ENCODE results near the gene MEOX2.

The MEOX2 gene

DNA sequence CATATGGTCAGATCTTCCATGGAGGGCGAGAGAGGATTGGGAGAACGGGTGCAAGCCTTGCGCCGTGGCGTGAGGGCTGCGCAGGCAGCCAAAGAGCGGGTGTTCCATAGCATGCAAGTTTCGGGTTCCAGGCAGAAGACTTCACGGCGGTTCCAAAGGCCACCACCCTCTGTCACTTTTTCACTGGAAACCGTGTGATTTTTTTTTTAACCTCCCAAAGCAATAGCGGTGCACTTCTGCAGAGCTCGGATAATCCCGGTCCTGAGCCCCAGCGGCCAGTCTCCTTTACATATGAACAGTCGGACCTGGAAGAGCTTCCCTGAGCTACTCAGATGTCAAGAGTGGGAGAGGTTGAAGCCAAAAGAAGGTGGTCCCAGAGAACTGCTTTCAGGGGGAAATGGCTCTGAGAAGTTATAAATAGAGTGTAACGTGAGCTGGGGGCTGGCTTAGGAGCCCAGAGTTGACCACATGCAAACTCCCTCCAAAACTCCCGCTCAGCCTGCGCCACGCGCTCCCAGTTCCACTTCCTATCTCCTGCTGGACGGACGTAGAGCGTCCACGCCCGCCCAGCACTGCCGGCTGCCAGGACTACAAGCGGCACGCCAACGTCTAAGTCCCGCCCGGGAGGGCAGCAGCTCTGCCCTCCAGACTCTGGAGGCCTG, at the start of gene MEOX2:
Gene MEOX2 (minus strand): TSS at position 389 of the 662 bp plus-strand sequence. CDS start 281 bp downstream, at position 108.
- DNase-seq (ENCODE audit: low read depth in 2 of 3, low spot score in 1 of 3): no peak

DNA sequence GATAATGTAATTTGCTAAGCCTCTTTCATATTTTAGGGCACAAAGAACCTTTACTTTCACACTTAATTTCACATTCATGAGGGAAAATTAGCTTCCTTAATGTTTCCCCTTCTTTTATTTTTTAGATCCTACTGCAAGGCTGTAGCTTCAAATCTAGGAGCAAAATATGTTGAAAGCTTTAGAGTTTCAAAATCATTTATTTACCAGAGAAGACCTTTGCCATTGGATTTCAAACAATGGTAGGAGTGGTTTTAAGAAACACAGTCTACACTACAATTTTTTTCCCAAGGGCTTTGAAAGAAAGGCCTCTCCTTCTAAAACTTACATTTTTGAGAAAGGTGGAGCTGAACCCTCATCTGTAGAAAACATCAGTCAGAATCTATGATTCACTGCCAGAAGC, 43.3 kb upstream of the MEOX2 start:
- no peak for DNase-seq (ENCODE audit: low read depth in 2 of 3, low spot score in 1 of 3)

DNA sequence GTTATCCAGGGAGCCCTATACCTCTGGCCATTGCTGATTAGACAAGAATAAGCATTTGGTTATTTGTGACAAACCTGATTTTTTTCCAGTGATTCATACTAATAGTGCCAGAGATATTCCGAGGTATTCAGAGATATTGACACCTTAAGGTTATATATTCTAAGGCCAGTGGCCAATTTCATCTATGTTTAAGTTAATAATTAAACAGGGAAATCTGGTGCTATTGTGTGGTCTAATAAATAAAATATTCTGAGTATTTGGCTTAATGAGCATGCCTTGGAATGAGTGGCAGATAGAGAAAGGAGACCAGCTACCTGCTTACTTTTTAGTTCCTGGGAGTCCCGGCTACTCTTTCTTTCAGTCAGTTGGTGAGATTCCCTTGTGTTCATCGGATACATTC, 38.6 kb upstream of the MEOX2 start:
- DNase-seq (ENCODE audit: low read depth in 2 of 3, low spot score in 1 of 3): no peak

DNA sequence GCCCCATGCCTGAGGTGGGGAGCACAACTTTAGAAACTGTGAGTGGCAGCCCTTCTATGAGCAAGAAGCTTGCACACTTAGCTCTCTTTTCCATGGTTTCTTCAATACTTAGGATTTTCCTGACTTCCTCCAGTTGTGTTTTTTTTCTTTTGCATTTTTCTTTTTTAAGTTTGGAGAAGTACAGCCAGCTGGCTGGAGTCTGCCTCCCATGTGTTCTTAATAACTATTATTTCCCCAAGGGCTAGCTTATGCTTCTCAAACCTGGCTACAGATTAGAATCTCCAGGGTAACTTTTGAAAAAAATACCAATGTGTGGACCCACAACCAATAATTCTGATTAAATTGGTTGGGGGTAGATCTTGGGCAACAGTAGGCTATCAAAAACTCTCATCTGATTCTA, 37.4 kb upstream of the MEOX2 start:
- DNase-seq (ENCODE audit: low read depth in 2 of 3, low spot score in 1 of 3): no peak

DNA sequence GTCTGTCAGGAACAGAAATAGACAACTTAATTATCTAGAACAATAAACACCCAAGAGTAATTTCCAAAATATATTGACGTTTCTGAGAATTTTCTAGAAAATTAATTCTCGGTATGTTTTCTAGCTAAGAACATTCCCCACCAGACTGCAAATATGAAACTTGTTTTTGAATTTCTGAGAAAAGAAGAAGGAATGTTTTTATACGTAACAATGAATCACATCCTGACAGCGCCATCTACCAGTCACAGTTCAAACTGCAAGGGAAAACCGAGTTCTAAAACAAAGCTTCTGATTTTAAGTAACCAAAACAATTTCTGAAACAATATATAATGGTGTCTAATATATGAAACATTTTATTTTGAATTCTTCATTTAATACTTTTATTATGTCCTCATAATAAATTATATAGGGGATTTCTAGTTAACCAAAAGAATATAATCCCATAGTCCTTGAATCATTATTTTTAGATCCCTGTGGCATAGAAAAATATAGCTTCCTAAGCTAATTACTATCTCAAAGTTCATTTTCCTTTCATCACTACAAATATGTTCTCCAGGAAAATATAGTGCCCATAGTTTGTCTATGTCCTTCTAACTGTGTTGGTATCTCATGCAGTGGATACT, 34.5 kb upstream of the MEOX2 start:
- peak in 1 of 3 donors; percentile 3 for DNase-seq (ENCODE audit: low read depth in 2 of 3, low spot score in 1 of 3)

DNA sequence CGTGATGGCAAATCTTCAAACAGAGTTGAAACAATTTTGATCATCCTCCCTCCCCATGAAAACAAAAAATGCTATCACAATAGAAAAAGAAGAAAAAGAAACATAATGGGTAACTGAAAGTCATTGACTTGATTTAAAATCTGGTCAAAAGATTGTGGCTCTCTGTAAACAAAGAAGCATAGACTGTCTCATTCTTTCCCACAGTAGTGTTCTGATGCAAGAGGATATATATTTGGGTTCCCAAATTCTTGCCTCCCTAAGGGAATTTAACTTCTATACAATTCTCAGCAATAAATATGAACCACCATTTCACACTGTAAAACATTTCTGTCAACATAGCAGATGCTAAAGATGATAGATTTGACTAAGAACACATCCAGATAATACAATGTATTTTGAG, 32.8 kb upstream of the MEOX2 start:
- no peak for DNase-seq (ENCODE audit: low read depth in 2 of 3, low spot score in 1 of 3)

DNA sequence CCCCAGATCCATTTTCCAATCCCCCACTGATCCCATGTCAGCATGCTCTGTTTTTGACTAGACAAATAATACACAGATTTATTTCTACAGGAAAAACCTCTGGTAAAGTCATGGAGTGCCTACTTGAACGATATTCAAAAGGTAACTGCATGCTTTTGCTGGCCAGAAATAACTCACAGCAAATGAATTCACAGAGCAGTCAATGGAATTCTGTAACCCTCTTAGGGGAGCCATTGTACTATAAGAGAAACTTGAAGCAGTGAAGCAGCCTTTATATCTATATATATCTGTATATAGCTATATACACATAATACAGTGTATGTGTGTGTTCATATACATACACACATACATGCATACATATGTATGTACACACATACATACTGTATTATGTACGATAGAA, 29.0 kb upstream of the MEOX2 start:
- DNase-seq (ENCODE audit: low read depth in 2 of 3, low spot score in 1 of 3): no peak

DNA sequence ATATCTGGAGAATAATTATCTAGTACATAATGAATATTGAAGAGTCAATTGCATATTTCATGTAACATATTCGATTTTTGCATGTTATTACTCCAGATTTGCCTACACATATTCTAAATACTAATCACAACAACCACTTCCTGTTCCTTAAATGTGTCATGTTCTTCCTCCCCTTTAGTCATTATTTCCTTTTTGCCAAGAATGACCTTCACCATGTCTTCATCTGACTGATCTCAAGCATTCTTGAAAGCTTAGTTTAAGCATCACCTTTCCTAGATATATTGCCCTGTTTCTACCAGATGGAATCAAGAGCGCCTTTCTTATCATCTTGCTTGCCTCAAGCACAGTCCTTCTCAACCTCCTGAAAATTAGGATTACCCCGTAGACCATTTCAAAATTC, 23.5 kb upstream of the MEOX2 start:
- DNase-seq (ENCODE audit: low read depth in 2 of 3, low spot score in 1 of 3): no peak

DNA sequence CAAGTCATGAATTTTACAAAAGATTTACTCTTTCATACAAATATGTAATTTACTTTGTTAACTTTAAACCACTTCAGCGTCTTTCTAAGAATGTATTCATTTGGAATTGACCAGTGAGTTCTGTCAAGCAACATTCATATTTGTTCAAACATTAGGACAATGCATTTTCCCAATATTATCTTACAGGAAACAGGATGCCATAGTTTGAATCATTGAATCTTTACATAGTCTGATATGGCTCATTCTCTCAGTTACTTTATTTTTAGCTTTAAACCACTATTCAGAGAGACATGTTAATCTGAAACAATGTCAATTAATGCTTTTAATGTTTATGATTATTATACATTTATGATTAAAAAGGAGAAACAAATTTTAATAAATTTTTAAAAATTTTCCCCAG, 21.1 kb upstream of the MEOX2 start:
- DNase-seq (ENCODE audit: low read depth in 2 of 3, low spot score in 1 of 3): no peak

DNA sequence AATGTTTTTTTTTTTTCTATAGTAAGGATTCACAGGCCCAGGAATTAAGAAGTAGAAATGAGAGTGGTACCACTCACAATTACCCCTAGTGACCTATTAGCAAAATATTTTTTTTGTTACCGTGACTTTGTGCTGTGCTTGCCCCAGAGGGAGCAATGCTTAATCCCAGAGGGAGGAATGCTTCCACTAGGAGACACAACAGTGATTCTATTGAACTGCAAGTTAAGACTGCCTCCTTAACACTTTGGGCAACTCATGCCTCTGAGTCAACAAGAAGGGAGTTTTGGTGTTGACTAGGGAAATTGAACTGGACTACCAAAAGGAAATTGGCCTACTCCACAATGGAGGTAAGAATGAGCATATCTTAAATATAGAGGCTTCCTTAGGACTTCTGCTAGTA, 17.2 kb upstream of the MEOX2 start:
- DNase-seq (ENCODE audit: low read depth in 2 of 3, low spot score in 1 of 3): no peak

DNA sequence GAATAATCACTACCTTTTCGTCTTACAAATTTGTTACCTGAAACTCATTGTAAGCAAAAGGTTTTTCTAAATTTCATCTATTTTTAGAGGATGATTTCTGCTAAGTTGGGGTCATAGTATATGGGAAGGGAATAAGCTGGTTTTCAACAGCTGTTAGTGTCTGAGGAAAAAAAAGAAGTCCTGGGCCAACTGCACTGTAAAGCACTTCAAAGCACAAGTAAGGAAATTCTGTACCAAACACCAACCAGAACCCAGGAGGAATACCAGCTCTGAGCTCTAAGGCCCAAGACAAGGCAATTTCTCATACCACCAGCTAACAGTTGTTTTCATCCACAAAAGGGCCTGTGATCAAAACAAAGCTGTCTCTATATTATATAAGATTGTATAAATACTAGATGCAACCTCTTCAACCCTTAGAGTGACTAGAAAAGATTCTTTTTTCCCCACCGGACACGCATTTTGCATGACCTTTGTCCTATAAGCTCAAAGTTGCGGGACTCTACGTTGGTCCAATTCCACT, 6.1 kb upstream of the MEOX2 start:
- no peak for DNase-seq (ENCODE audit: low read depth in 2 of 3, low spot score in 1 of 3)

DNA sequence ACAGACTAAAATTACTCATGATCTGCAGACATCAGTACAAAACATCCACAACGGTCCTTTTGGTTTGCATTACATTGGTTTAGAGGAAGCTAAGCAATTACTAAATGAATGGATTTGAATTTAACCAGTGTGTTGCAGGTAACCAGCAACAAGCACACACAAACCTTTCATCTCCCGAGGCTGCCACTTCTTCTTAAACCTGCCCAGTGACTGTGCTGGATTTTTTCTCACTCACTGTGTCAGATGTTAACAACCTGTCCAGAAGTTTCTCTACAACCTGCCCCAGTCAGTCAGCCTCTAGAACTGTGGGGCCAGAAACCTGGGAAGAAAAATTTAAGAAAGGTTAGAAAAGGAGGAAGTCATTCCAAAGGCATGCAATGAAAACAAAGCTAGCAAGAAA, 2.4 kb upstream of the MEOX2 start:
- DNase-seq (ENCODE audit: low read depth in 2 of 3, low spot score in 1 of 3): no peak

DNA sequence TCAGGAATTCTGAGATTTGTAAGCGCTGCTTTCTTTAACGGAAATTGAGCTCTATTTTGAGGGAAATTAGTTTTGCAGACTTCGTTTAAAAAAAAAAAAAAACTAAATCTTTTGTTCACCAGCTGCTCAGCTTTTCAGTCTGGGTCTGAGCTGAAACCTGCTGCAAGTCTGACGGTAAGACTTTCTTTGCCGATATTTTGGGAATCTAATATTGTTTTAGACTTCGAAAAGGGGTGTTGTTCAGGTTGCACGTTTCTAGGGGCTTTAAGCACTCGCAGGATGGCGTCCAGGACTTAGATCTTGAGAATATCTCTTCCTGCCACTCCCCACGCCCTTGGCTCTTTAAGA, 1.8 kb upstream of the MEOX2 start:
- DNase-seq (ENCODE audit: low read depth in 2 of 3, low spot score in 1 of 3): no peak

DNA sequence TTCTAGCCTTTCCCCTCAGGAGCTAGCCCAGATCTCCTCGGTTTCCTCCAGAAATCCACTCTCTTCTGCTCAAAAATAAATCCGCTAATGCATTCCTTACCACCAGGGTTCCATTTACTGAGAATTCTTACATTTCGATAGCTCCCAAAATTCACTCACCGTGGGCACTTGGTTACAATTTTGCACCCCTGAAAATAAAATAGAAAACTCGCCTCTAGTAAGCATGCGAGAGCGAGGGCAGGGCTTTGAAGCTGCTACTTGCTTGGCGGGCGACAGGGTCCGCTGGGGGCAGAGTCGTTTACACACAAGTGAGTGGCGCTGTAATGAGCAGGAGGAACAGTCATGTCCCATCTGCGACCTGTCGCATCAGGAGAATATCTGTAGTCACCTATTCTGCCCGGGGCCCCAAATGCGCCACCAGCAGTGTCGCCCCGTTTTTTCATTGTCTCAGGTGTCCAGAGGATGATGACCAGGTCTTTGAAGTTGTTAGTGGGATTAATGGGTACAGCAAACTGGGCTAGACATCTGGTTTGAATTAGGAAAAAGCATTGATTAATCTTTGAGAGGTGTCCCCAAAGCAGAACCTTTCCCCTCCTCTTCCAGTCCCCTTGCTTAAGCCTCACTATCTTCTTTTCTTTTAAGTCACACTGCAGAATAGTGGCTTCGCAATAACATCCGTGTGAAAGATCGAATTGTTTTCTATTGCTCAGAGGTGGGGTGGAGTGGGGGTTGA, 1.2 kb upstream of the MEOX2 start:
- no peak for DNase-seq (ENCODE audit: low read depth in 2 of 3, low spot score in 1 of 3)

DNA sequence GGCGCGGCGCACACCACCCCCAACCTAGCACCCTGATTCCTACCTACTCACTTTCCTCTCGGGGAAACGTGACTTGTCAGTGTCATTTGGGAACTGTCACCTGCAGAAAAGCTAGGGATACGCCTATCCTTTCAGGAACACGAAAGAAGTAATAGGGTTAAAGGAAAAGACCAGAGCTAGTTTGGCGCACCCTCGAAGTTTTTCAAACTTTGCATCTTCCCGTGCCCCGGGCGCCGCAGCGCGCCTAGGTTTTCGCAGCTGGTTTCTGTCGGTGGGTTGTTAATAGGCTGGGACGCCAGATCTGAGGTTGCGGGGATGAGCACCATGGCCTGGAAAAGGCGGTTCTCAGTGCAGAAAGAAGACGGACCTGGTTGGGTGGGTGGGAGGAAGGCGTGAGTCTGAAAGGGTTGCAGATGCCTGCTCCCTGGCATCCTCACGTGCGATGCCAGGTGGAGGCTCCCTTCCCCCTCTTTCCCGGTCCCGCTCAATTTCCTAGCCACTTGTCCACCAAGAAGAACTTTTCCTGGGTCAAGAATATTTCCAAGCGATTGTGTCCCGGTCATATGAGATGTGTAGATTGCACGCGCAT, 568 bp upstream of the MEOX2 start:
- no peak for DNase-seq (ENCODE audit: low read depth in 2 of 3, low spot score in 1 of 3)

DNA sequence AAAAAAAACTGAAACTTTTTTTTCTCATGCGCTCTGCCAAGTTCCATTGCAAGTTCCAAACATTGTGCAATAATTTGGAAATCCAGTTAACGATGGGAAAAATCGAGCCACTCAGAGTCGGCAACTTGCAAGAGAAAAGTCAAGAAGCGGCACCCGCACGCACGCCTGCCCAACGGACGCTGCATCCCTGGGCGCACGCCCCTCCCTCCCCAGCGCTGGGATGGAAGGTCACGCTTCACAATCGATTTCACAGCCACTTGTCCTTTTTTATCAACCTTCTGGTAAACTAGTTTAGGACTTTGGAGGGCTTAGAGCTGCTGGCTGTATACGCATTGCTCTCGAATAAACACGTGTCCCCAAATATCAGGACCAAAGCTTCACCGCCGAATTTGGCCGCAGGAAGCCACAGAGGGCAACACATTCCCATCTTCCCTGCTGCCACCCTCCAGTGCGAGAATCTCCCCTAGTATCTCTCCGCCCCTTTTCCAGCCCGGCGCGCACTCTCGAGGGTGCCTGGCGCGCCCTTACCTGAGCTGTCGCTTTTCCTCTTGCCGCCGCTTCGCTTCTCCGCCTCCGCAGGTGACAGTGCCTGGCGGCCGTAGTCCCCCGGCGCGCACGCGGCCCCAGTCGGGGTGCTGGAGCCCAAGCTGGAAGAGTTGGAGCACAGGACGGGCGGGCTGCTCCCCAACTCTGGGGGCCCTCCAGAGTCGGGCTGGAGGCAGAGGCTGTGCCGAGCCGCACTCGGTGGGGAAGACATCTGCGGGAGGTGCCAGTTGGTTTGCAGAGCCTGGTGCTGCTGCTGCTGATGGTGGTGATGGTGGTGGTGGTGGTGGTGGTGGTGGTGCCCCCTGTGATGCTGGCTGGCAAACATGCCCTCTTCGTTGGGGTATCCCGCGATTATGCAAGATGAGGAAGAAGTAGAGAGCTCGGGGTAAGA, 857 bp downstream of the MEOX2 start:
- DNase-seq (ENCODE audit: low read depth in 2 of 3, low spot score in 1 of 3): no peak

DNA sequence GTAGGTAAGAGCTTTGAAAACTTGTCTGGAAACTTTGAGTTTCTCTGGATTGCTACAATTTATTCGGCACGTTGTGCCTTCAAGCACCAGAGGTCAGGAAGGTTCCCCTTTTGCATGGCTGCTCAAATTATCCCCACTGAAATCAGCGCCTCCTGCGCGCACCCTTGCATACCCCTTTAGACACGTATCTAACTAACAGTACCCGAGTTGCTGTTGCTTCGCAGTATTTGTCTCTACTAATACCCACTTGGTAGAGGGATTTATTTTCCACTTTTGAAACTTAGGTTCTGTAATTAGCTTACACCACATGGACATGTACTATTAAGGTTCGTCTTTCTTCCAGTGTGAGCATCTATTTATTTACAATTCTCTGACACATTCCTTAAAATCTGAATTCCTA, 1.6 kb downstream of the MEOX2 start:
- DNase-seq (ENCODE audit: low read depth in 2 of 3, low spot score in 1 of 3): no peak

DNA sequence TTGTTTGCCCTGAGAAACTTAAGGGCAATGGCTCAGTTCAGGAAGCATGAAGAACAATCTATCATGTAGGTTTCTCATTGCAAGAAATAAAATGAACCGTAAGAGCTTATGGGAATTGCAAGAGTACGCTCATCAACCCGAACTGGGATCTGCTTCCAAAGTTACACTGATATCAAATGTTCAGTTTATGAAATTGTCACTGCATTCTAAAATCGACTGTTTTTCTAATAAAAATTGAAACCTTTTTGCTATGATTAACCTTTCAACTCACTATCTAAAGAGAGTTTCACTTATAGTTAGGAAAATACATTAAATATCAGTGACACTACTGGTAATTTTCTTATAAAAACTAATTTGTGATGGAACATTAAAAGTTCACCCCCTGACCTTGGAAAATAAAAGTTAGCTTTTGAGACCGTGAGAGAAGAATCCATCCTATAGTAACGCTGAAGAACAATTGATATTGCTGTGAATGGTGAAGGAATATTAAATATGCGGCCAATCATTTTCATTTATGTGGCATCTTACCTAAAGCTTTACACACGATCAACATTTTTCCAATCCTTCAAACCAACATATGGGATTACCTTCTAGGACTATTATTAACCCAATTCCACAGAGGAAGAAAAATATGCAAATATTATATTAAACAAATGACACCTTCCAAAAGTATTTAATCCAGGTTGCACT, 2.2 kb downstream of the MEOX2 start:
- DNase-seq (ENCODE audit: low read depth in 2 of 3, low spot score in 1 of 3): no peak

DNA sequence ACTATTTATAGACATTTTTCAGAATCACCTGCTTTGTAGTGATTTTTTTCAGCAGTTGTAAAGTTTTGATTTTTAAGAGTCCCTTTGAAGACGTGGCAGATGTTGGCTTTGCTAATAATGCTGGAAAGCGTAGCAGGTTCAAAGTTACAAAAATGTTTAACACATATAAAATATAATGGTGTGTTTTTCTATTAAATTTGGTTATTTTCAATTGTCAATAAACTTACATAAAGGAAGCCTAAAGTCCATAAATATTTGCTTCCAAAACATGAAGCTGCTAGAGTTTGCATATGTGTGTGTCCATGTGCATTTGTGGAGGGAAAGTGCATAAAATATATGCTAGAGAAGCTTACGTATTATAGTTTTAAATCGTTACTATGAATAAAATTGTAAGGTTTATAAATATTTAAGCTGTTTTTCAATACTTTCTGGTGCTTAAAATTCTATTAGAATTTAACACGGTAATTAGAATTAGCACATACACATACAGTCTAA, 3.7 kb downstream of the MEOX2 start:
- DNase-seq (ENCODE audit: low read depth in 2 of 3, low spot score in 1 of 3): no peak

DNA sequence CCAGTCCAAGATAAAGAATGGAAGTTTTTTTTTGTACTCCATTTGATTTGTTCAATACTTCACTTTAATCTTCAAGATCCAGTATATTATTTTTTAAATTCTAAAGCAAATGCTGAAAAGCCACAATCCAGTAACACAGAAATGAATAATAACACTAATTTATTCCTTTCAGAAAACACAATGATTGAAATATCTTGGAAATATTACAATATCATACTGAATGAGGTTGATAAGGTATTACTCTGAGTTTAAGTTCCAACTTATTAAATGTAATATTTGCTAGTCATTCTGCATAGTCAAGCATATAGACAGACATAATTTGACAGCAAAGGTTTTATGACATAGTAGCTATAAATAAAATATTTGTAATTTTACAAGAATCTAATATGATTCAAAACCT, 4.4 kb downstream of the MEOX2 start:
- no peak for DNase-seq (ENCODE audit: low read depth in 2 of 3, low spot score in 1 of 3)
